ENCODE data around the gene SLC9A9.

GRCh38 chr3:143847787-143848631 is at the start of gene SLC9A9:
- TF ChIP-seq RFX5 (IDR thresholded peaks at IDR 0.05; ENCODE audit: low read length): no peak
- no peak for TF ChIP-seq EZH2phosphoT487 (IDR thresholded peaks at IDR 0.05; ENCODE audit: borderline replicate concordance, low read depth)
- TF ChIP-seq CTCF (IDR thresholded peaks at IDR 0.05): no peak
- no peak for TF ChIP-seq POLR2AphosphoS5 (IDR thresholded peaks at IDR 0.05; ENCODE audit: low read depth, low read length)
- no peak for TF ChIP-seq TAF1 (IDR thresholded peaks at IDR 0.05; ENCODE audit: borderline replicate concordance, low read depth, low read length)
- TF ChIP-seq MAX (IDR thresholded peaks at IDR 0.05; ENCODE audit: low read depth): no peak; the same call in 1 of the 2 replicates
- no peak for TF ChIP-seq EP300 (IDR thresholded peaks at IDR 0.05; ENCODE audit: borderline replicate concordance in 1 of 2, low read depth in 1 of 2, low read length in 1 of 2)
- TF ChIP-seq IRF3 (IDR thresholded peaks at IDR 0.05; ENCODE audit: low read depth, low read length): no peak
- TF ChIP-seq RAD21 (IDR thresholded peaks at IDR 0.05; ENCODE audit: low read length): no peak
- TF ChIP-seq GATA2 (CRISPR knock-in tag; IDR thresholded peaks at IDR 0.05): no peak
- 0 out of 2 replicates have a peak, but pooled peaks have one; percentile 25 for TF ChIP-seq ELF1 (IDR thresholded peaks at IDR 0.05)
- TF ChIP-seq NRF1 (IDR thresholded peaks at IDR 0.05; ENCODE audit: low read depth, low read length): no peak

Measured in SK-N-SH (cell line).